ENCODE data around the gene CTCFL.

Gene CTCFL

DNA sequence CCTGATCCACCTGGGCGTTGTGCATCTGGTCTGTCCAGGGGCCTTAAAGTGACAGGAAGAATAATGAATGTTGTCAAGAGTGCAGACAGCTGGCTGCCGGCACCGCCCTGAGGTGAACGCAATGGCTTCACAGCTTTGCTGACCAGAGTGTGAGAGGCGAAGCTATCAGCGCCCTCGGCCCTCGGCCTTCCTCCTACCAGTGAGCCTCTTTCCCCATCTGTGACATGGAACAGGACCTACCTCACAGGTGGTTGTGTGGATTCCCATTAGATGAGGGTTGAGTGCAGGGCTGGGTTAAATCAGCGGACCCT is 54.8 kb downstream of the CTCFL start:
- H3K27ac ChIP-seq: no peak overlapping the region
- TF ChIP-seq, protein P1, sequence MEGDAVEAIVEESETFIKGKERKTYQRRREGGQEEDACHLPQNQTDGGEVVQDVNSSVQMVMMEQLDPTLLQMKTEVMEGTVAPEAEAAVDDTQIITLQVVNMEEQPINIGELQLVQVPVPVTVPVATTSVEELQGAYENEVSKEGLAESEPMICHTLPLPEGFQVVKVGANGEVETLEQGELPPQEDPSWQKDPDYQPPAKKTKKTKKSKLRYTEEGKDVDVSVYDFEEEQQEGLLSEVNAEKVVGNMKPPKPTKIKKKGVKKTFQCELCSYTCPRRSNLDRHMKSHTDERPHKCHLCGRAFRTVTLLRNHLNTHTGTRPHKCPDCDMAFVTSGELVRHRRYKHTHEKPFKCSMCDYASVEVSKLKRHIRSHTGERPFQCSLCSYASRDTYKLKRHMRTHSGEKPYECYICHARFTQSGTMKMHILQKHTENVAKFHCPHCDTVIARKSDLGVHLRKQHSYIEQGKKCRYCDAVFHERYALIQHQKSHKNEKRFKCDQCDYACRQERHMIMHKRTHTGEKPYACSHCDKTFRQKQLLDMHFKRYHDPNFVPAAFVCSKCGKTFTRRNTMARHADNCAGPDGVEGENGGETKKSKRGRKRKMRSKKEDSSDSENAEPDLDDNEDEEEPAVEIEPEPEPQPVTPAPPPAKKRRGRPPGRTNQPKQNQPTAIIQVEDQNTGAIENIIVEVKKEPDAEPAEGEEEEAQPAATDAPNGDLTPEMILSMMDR (conservative IDR thresholded peaks at IDR 0.05; ENCODE audit: low read depth): no peak
- POLR2A ChIA-PET (ENCODE audit: low non-redundant PET): no interaction called here
- no peak for DNase-seq (ENCODE audit: low spot score)
- CTCF ChIA-PET: interaction anchor here (1.1 kb wide), 1 partner anchor 10 kb away, joined by 3 read pairs; no protein-coding TSS in a partner anchor

GRCh38 chr20:57469418-57470211 is 55.3 kb downstream of the CTCFL start:
- ChIA-PET CTCF (interaction anchor here (1.1 kb wide), 1 partner anchor 9 kb away, joined by 3 read pairs; no protein-coding TSS in a partner anchor), POLR2A (ENCODE audit: low non-redundant PET) (no interaction called here)
- DNase-seq (ENCODE audit: low spot score): no peak
- H3K27ac ChIP-seq: no peak overlapping the region
- TF ChIP-seq, protein P1 (conservative IDR thresholded peaks at IDR 0.05; ENCODE audit: low read depth): no peak

GRCh38 chr20:57468523-57469417 is 56.2 kb downstream of the CTCFL start:
- no peak overlapping the region for H3K27ac ChIP-seq
- TF ChIP-seq, protein P1 (conservative IDR thresholded peaks at IDR 0.05; ENCODE audit: low read depth): no peak
- ChIA-PET CTCF (interaction anchor here (0.6 kb wide), 1 partner anchor 754 kb away, joined by 3 read pairs; no protein-coding TSS in a partner anchor), POLR2A (ENCODE audit: low non-redundant PET) (no interaction called here)
- no peak for DNase-seq (ENCODE audit: low spot score)

DNA sequence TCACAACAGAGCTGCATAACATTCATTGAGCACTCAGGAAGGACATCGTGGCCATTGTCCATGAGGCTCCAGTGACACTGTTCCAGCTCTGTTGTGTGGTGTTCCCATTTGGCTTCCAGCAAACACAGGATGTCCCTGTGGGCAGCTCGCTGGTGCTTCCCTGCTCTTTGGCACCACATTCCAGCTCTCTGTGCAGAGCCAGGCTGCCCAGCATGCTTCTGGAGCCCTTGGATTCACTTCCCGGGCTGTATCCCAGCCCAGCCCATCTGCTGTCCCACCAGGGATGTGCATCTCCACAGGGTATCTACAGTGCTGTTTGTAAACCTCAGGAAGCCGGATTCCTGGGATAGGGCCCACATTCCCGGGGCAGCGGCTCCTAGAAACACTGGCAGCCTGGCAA is 57.2 kb downstream of the CTCFL start:
- TF ChIP-seq, protein P1 (conservative IDR thresholded peaks at IDR 0.05; ENCODE audit: low read depth): no peak
- no peak for DNase-seq (ENCODE audit: low spot score)
- ChIA-PET POLR2A (ENCODE audit: low non-redundant PET) (no interaction called here), CTCF (no interaction called here)
- H3K27ac ChIP-seq: no peak overlapping the region

GRCh38 chr20:57465943-57466342 is 59.0 kb downstream of the CTCFL start:
- TF ChIP-seq, protein P1 (conservative IDR thresholded peaks at IDR 0.05; ENCODE audit: low read depth): no peak
- H3K27ac ChIP-seq: no peak overlapping the region
- no peak for DNase-seq (ENCODE audit: low spot score)
- CTCF ChIA-PET: interaction anchor here (0.6 to 1.3 kb wide), 5 partner anchors 19 to 112 kb away, joined by 3 to 6 read pairs (median 3); no protein-coding TSS in a partner anchor
- POLR2A ChIA-PET (ENCODE audit: low non-redundant PET): no interaction called here

DNA sequence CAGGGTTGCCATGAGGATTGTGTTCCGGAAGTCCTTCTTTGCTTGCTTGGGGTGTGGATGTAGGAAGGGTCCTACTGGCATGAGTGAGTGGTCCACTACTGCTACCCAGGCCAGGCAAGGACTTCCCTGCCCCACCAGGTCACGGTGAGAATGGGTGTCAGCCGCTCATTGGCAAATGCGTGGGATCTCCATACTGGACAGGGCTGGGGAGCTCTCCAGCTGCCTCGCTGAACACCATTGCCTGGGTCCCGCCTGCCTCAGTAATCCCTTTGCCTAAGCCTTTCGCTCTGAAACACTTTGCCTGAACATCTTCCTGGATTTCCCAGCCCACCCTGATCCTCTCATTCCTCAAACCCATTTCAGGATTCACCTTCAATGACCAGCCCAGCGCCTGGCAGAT is 59.5 kb downstream of the CTCFL start:
- ChIA-PET POLR2A (ENCODE audit: low non-redundant PET) (no interaction called here), CTCF (interaction anchor here (0.6 to 1.3 kb wide), 8 partner anchors 19 to 785 kb away, joined by 3 to 6 read pairs (median 3); no protein-coding TSS in a partner anchor)
- DNase-seq (ENCODE audit: low spot score): no peak

More for the DNA sequence above, 59.5 kb downstream of the CTCFL start:
- TF ChIP-seq, protein P1 (conservative IDR thresholded peaks at IDR 0.05; ENCODE audit: low read depth): no peak
- H3K27ac ChIP-seq: no peak overlapping the region
